Measurements from ENCODE around the gene CTDSPL. TPM values are rescaled to one million over a fixed set of nuclear protein-coding genes. Genes with fewer than 3 reads are reported as not detected.
"Not testable (repeated sequence)": the region's sequence is repeated elsewhere in the genome, so short reads cannot be mapped to it uniquely, and the experiment has no call there.

The CTDSPL gene
- total RNA-seq, 1 donor from 2014 or later = 43.0 TPM

GRCh38 chr3:37814547-37814946 is 47.1 kb upstream of the CTDSPL start:
- H3K4me1 Mint-ChIP-seq = no peaks in the 10 kb centered on the region
- Histone ChIP-seq H3K9ac (no peak overlapping the region), H2AFZ (replicated peaks) (no peak overlapping the region), H3K79me2 (ENCODE audit: low read depth) (no peaks in the 10 kb centered on the region), H4K20me1 (ENCODE audit: low read depth) (no peaks in the 10 kb centered on the region), H3K9me3 (ENCODE audit: low read depth) (no peaks in the 10 kb centered on the region), H3K27me3 (no peaks in the 10 kb centered on the region), H3F3A (ENCODE audit: low read depth) (no peaks in the 10 kb centered on the region), H3K36me3 (no peaks in the 10 kb centered on the region), H3K4me1 (no peaks in the 10 kb centered on the region), H3K27ac (no peak overlapping the region), H3K4me2 (no peak overlapping the region), H3K4me3 (no peak overlapping the region)
- H3K4me3 Mint-ChIP-seq = no peak overlapping the region
- no peaks in the 10 kb centered on the region for H3K9me3 Mint-ChIP-seq
- H3K36me3 Mint-ChIP-seq = peaks cover 8% of the 10 kb centered on the region
- peak; percentile 23 for DNase-seq (ENCODE audit: low spot score)
- H3K27me3 Mint-ChIP-seq (ENCODE audit: insufficient read depth, low read depth) = peaks cover 2% of the 10 kb centered on the region
- H3K27ac Mint-ChIP-seq = no peak overlapping the region
- TF ChIP-seq EZH2 (IDR thresholded peaks at IDR 0.05) (no peak), EZH2phosphoT487 (IDR thresholded peaks at IDR 0.05) (no peak), CTCF (IDR thresholded peaks at IDR 0.05) (peak; percentile 48)

- H4K20me1 ChIP-seq (ENCODE audit: low read depth); H3K9me3 Mint-ChIP-seq; H3K9me3 ChIP-seq (ENCODE audit: low read depth); H3K4me3 Mint-ChIP-seq; H3K4me2 ChIP-seq; H3F3A ChIP-seq (ENCODE audit: low read depth); H3K4me1 Mint-ChIP-seq; H3K9ac ChIP-seq; H3K27ac Mint-ChIP-seq; DNase-seq (ENCODE audit: low spot score); H3K79me2 ChIP-seq (ENCODE audit: low read depth); H2AFZ ChIP-seq (replicated peaks); H3K36me3 ChIP-seq; H3K27me3 Mint-ChIP-seq (ENCODE audit: insufficient read depth, low read depth); H3K36me3 Mint-ChIP-seq; H3K27ac ChIP-seq; H3K27me3 ChIP-seq; H3K4me3 ChIP-seq; H3K4me1 ChIP-seq: not testable (repeated sequence)
Measured at GRCh38 chr3:37815156-37815555, 46.5 kb upstream of the CTDSPL start.

GRCh38 chr3:37816271-37816670 is 45.4 kb upstream of the CTDSPL start:
- no peaks in the 10 kb centered on the region for H3K79me2 ChIP-seq (ENCODE audit: low read depth)
- no peak overlapping the region for H3K4me3 ChIP-seq
- H3K36me3 Mint-ChIP-seq = peaks cover 8% of the 10 kb centered on the region
- H3K27me3 Mint-ChIP-seq (ENCODE audit: insufficient read depth, low read depth) = peaks cover 2% of the 10 kb centered on the region
- H3K4me1 Mint-ChIP-seq = no peaks in the 10 kb centered on the region
- H3K9me3 ChIP-seq (ENCODE audit: low read depth) = no peaks in the 10 kb centered on the region
- H3K4me1 ChIP-seq = no peaks in the 10 kb centered on the region
- H3K9me3 Mint-ChIP-seq = no peaks in the 10 kb centered on the region
- no peaks in the 10 kb centered on the region for H3K36me3 ChIP-seq
- H3K27ac Mint-ChIP-seq = no peak overlapping the region
- no peak overlapping the region for H3K4me2 ChIP-seq
- DNase-seq (ENCODE audit: low spot score) = no peak
- H2AFZ ChIP-seq (replicated peaks) = no peak overlapping the region
- no peaks in the 10 kb centered on the region for H3F3A ChIP-seq (ENCODE audit: low read depth)
- H4K20me1 ChIP-seq (ENCODE audit: low read depth) = no peaks in the 10 kb centered on the region
- H3K27ac ChIP-seq = no peak overlapping the region
- no peak overlapping the region for H3K4me3 Mint-ChIP-seq
- H3K9ac ChIP-seq = no peak overlapping the region
- H3K27me3 ChIP-seq = no peaks in the 10 kb centered on the region
- TF ChIP-seq EZH2phosphoT487 (IDR thresholded peaks at IDR 0.05) = no peak
- no peak for TF ChIP-seq CTCF (IDR thresholded peaks at IDR 0.05)
- no peak for TF ChIP-seq EZH2 (IDR thresholded peaks at IDR 0.05)

- Mint-ChIP-seq H3K4me3 (no peak overlapping the region), H3K27me3 (ENCODE audit: insufficient read depth, low read depth) (peaks cover 2% of the 10 kb centered on the region), H3K36me3 (peaks cover 8% of the 10 kb centered on the region), H3K9me3 (no peaks in the 10 kb centered on the region), H3K4me1 (no peaks in the 10 kb centered on the region), H3K27ac (no peak overlapping the region)
- TF ChIP-seq EZH2 (IDR thresholded peaks at IDR 0.05) = no peak
- no peak for TF ChIP-seq CTCF (IDR thresholded peaks at IDR 0.05)
- no peak for TF ChIP-seq EZH2phosphoT487 (IDR thresholded peaks at IDR 0.05)
- H3K36me3 ChIP-seq = no peaks in the 10 kb centered on the region
- no peak for DNase-seq (ENCODE audit: low spot score)
- peaks cover under 1% of the 10 kb centered on the region for H3K4me1 ChIP-seq
- no peak overlapping the region for H3K9ac ChIP-seq
- H3F3A ChIP-seq (ENCODE audit: low read depth) = no peaks in the 10 kb centered on the region
- no peak overlapping the region for H3K4me2 ChIP-seq
- no peaks in the 10 kb centered on the region for H4K20me1 ChIP-seq (ENCODE audit: low read depth)
- no peak overlapping the region for H2AFZ ChIP-seq (replicated peaks)
- no peaks in the 10 kb centered on the region for H3K9me3 ChIP-seq (ENCODE audit: low read depth)
- no peak overlapping the region for H3K27ac ChIP-seq
- H3K79me2 ChIP-seq (ENCODE audit: low read depth) = no peaks in the 10 kb centered on the region
- H3K4me3 ChIP-seq = no peak overlapping the region
- no peaks in the 10 kb centered on the region for H3K27me3 ChIP-seq
Measured at GRCh38 chr3:37819591-37819990, 42.1 kb upstream of the CTDSPL start.

Data from neural progenitor cell (in vitro differentiated cells).